GM19395 (cell line): Measurements from ENCODE around the gene NUP133.
"Not testable (repeated sequence)": the region's sequence is repeated elsewhere in the genome, so short reads cannot be mapped to it uniquely, and the experiment has no call there.

Experiments used
- ATAC-seq: cut with Tn5 transposase; IDR thresholded peaks from one replicate; pipeline ENCODE4 v1.9.1; 2021; ENCODE audit warnings: mild to moderate bottlenecking, moderate library complexity; ENCODE audit not compliant: unreplicated experiment

The NUP133 gene

GRCh38 chr1:229420224-229420623 lies 87.9 kb downstream of the NUP133 start:
- ATAC-seq = no peak

GRCh38 chr1:229418586-229418985 lies 89.6 kb downstream of the NUP133 start:
- ATAC-seq = not testable (repeated sequence)

DNA sequence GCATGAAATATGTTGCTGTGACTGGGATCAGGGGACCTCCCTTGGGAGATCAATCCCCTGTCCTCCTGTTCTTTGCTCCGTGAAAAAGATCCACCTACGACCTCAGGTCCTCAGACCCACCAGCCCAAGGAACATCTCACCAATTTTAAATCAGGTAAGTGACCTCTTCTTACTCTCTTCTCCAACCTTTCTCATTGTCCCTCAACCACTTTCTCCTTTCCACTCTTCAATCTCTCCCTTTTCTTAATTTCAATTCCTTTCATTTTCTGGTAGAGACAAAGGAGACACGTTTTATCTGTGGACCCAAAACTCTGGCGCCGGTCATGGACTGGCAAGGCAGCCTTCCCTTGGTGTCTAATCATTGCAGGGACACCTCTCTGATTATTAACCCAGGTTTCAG lies 95.3 kb downstream of the NUP133 start:
- ATAC-seq = not testable (repeated sequence)

GRCh38 chr1:229412056-229412455 lies 96.1 kb downstream of the NUP133 start:
- no peak for ATAC-seq

DNA sequence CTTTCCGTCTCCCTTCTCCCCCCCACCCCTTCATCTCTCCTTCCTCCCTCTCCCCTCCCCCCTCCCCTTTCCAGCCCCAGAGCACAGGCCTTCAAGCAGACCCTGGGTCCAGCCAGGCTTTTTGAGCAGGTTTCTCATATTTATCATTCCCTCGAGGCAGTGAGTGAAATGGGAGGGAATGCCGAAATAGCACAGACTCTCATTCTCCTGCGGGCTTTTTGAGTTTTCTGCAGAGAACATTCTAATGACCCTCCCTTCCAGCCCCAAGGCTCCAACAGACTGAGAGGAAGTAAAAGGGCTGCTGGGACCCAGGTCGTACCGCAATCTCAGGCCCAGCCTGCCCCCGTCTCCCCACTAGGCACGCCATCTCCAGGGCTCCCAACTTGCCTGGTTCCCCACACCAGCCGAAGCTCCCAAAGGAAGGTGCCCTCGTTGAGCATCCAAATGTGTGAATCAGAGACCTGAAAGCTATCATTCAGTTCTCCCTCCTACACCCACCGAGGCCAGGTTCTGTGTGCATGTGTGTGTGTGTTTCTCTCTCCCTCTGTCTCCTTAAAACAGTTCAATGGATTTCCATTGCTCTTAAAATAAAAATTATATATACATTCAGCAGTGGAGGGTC lies 96.6 kb downstream of the NUP133 start:
- no peak for ATAC-seq

DNA sequence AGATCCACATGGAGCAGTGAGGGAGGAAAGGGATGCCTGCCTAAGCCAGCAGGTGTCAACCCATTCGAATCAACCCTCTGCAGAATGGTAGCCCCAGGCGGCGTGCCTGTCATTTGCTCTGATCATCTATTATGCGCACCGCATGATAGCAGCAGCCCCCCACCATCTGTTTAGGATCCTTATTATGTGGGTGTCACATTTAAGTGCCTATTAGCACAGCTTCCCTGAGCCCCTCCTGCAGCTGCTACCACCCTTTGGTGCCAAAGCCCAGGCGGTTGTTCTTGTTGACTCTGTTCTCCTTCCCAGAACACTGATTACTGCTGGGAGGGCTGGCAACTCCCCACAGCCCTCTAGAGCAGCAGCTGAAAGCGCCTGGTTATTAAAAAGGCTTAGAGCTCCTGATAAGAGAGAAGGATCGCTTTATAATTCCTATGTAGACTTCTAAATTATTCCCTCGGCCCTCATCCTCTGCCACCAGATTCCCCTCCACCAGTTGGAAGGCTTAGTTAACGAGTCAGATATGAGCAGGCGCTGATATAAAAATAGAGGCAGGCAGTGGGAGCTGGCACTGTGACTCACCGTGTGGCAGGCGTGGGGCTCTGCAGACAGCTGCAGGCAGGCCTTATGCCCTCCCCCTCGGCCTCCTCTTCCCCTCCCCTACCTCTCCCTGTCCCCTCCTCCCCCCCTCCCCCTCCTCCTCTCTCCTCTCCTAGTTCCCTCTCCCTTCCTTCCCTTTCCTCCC lies 97.3 kb downstream of the NUP133 start:
- ATAC-seq = no peak

DNA sequence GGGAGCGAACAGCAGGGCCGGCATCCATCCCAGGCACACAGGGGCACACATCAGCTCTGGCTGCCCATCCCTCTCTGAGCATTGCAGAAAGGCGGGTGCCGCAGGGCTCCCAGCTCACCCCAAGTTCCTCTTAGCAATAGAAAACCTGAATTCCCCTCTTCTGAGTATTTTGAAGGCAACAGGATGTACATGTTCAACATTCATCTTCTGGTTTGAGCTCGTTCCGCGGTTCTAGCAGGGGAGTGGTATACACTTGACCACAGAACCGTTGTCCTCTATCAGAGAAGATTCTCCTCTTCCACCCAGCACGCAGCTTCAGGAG lies 97.8 kb downstream of the NUP133 start:
- ATAC-seq = no peak

GRCh38 chr1:229409616-229410369 lies 98.3 kb downstream of the NUP133 start:
- ATAC-seq = no peak

DNA sequence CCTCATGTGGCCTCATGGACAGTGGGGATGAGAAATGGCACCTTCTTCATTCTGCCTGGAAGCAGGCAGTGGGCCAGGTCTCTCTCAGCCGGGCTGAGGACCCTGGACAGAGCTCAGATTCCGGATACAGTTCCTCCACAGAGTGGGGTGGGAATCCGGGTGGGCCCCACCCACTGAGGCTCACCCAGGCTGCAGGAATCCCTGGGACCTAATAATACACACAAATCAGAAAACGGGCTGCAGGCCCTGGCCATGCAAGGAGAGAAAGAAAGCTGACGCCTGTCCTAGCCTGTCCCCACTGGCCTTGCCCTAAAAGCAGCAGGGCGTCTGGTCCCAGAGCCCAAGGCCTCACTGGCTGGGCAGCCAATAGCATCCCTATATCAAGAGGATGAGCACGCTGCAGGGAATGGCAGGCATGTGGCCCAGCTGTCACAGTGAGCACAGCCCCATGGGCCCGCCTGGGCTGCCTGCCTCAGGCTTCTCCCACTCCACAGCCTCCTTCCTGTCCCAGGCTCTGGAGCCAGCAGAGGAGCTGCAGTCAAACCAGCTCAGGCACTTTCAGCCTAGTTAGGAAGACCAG lies 99.6 kb downstream of the NUP133 start:
- ATAC-seq = no peak

- no peak for ATAC-seq
Measured at GRCh38 chr1:229407206-229408026, 100.7 kb downstream of the NUP133 start.

- no peak for ATAC-seq
Measured at GRCh38 chr1:229406798-229407197, 101.3 kb downstream of the NUP133 start.

DNA sequence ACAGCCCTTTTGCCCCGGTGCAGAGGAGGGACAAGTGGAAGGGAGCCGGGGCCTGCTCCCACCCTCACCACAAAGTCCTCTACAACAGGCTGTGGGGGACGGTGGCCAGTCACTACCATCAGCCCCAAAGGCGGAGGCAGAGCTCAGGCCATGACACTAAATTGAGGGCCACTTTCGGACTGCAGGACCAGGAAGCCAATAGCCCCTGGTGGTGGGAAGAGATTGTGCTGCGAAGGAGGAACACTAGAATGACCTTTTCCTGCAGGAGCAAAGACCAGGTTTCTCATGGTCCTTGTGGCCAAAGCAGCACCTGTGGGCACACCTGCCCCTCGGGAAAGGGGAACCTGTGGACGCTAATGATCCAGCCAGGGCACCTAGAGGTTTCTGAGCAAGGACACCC lies 104.6 kb downstream of the NUP133 start:
- ATAC-seq = no peak

DNA sequence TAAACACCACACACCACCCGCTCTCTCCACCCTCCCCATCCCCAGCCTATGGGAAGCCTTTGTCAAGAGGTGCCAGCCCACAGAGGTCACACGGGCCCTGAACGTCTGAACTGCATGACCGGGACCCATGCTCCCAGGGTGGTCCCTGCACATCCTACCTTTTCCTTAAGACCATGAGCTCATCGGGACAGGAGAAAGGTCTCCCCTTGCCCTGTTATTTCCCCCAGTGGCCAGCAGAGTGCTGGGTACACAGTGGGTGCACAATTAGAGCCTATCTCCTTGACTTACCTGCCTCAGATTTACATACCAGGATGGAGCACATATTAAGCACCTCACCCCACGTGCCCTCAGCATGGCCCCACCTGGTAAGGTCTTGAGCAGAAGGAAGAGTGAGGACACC lies 105.1 kb downstream of the NUP133 start:
- ATAC-seq = no peak

DNA sequence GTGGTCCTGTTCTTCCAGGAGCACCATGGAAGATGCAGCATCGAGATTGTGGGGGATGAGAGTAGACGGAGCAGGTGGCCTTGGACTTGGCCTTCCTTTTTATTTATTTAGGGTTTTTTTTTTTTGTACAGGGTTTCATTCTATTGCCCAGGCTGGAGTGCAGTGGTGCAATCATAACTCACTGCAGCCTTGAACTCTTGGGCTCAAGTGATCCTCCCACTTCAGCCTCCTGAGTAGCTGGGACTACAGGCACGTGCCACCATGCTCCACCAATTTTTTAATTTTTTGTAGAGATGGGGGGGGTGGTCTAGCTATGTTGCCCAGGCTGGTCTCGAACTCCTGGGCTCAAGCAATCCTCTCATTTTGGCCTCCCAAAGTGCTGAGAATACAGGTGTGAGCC lies 105.8 kb downstream of the NUP133 start:
- ATAC-seq = not testable (repeated sequence)

DNA sequence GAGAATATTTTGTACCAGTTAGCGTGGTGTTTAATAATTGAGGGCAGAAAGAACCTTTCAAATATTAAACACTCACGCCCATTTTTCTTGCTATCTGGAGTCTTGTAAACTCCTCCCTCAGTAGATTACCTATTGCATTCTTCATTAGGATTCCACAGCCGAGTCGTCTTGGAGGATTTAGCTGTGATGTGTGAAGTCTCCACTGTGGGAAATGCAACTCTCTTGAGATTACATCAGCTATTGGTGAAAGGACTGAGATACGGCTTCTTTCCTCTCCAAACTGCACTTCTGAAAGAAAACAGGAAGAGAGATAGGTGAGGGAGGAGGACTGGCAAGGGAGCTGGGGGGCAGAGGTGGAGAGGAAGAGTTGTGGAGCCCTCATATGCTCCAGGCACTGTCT lies 110.4 kb downstream of the NUP133 start:
- ATAC-seq = no peak

DNA sequence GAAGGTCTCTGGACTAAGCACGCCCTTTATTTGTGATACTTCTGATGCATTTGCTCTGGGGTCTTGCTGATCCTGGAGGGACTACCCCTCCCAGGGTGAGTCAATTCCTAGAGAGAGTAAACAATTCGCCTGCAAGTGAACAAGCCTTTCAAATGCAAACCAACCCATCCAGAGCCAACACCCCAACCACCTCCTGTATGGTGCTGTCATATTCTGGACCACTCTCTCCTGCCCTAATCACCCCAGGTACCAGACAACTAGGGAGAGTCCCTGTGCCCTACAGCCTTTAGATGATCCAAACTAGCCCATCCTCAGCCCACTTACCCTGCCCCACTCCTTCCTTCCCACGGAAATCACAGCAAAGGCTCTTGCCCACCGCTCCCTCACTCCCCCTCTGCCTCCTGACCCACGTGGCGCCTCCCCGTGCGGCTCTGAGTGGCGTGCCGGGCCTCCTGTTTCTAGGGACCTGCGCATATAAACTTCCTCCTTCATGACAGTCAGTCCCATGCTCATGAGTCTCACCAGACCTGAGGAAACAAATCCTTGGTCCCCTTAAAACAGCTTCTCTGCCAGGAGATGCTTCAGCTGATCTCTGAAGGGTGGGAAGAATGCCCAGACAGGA lies 111.4 kb downstream of the NUP133 start:
- ATAC-seq = no peak

GRCh38 chr1:229394517-229394916 lies 113.6 kb downstream of the NUP133 start:
- not testable (repeated sequence) for ATAC-seq

- no peak for ATAC-seq
Measured at GRCh38 chr1:229392936-229393335, 115.2 kb downstream of the NUP133 start.
